HG03378 (cell line): Measurements from ENCODE around the gene ZNF12.
"Not testable (repeated sequence)": the region's sequence is repeated elsewhere in the genome, so short reads cannot be mapped to it uniquely, and the experiment has no call there.

Experiments
- ATAC-seq: cut with Tn5 transposase; IDR thresholded peaks from one replicate; pipeline ENCODE4 v1.9.1; 2021; ENCODE audit warnings: mild to moderate bottlenecking, moderate library complexity; ENCODE audit not compliant: unreplicated experiment

The ZNF12 gene

GRCh38 chr7:6700793-6701192 lies 6.0 kb downstream of the ZNF12 start:
- no peak for ATAC-seq

DNA sequence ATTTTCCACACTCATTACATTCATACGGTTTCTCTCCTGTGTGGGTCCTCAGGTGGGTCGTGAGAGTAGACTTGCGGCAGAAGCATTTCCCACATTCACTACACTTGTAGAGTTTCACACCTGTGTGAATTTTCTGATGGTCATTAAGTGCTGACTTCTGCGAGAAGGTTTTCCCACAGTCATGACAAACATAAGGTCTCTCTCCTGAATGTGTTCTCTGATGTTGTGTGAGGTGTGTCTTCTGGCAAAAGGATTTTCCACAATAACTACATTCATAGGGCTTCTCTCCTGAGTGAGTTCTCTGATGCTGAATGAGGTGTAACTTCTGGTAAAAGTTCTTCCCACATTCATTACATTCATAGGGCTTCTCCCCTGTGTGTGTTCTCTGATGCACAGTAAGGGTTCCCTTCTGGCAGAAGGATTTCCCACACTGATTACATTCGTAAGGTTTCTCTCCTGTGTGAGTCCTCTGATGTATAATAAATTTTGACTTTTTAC lies 15.1 kb downstream of the ZNF12 start:
- ATAC-seq, result no peak

- no peak for ATAC-seq
These were observed 15.6 kb downstream of the ZNF12 start for GRCh38 chr7:6691103-6691502.

GRCh38 chr7:6680146-6680545 lies 26.6 kb downstream of the ZNF12 start:
- no peak for ATAC-seq

GRCh38 chr7:6675807-6676405 lies 30.8 kb downstream of the ZNF12 start:
- no peak for ATAC-seq

GRCh38 chr7:6670851-6671250 lies 35.9 kb downstream of the ZNF12 start:
- not testable (repeated sequence) for ATAC-seq

DNA sequence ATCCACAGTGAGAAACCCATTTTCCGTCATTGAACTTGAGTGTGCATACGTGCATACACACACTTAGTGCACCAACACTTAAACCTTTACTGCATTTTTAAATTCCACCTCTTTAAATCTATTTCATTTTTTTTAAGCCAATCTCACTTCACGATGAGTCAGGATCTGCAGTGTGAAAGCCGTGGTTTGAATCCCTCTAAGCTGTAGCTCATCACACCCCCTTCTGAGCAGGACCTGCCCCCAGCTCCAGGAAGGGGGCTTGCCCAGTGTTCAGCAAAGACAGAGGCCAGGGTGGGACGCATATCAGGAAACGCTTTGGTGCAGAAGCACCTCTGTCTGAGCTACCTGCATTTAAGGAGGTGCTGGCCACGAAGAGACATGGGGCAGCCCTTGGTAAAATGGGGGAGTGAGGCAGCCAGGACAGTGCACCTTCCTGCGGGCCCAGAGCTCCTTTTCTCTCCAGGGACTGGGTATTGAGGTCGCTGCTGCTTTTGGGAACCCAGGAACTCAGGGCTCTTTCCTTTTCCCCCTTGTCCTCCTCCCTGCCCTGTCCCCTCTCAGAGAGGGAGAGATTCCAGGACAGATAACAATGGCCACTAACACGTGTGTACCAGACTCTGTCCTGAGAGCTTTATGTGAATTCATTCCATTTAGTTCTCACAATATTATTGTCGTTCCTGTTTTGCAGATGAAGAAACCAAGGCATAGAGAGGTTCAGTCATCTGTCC lies 48.0 kb downstream of the ZNF12 start:
- no peak for ATAC-seq

- no peak for ATAC-seq
These were observed 50.3 kb downstream of the ZNF12 start for GRCh38 chr7:6656413-6656812.

- no peak for ATAC-seq
These were observed 50.9 kb downstream of the ZNF12 start for GRCh38 chr7:6655636-6656385.

DNA sequence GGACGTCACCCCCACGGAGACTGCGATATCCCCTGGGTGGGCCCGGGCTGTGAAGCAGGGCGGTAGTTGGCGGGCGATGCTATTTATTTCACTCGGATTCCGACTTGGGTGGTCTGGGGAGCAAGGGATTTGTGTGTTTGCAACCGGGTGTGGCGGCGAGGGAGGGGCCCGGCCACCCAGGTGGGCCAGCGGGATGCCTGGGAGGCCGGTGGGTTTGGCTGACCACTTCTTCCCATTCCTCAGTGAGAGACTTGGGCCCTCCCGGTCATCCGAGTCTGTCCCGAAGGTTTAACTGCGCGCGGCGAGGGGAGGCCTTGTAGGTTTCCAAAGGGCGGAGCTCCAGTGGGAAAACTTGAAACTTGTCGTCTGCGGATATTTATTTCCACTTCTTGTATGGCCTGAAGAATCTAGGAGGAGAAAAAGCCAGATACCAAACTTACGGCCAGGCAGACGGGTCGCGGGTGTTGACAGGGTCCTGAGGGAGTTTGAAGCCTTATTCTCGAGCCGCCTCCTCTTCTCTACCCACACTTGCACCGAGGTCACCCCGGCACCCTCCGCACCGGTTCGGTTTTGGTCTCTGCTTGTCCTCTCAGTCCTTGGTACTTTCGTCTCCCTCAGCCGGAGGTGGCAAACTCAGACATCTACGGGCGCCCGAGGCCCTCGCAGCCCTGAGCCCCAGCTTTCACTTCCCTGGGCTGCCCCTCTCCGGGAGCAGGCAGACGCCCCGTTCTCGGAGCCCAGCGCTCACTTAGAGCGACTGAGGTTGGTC lies 51.7 kb downstream of the ZNF12 start:
- ATAC-seq, result no peak

- no peak for ATAC-seq
These were observed 52.5 kb downstream of the ZNF12 start for GRCh38 chr7:6654113-6654841.

- no peak for ATAC-seq
These were observed 53.4 kb downstream of the ZNF12 start for GRCh38 chr7:6653071-6654003.

DNA sequence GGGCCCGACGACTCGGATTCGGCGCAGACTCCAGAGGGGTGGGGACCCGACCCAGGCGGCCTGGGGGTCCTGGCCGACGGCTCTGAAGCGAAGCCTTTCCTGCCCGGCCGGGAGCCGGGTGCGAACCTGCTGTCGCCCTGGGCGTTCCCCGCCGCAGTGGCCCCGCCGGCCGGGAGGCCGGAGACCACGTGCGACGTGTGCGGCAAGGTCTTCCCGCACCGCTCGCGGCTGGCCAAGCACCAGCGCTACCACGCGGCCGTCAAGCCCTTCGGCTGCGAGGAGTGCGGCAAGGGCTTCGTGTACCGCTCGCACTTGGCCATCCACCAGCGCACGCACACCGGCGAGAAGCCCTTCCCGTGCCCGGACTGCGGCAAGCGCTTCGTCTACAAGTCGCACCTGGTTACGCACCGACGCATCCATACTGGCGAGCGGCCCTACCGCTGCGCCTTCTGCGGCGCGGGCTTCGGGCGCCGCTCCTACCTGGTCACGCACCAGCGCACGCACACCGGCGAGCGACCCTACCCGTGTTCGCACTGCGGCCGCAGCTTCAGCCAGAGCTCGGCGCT lies 54.2 kb downstream of the ZNF12 start:
- ATAC-seq, result no peak

- no peak for ATAC-seq
These were observed 54.8 kb downstream of the ZNF12 start for GRCh38 chr7:6651851-6652445.

DNA sequence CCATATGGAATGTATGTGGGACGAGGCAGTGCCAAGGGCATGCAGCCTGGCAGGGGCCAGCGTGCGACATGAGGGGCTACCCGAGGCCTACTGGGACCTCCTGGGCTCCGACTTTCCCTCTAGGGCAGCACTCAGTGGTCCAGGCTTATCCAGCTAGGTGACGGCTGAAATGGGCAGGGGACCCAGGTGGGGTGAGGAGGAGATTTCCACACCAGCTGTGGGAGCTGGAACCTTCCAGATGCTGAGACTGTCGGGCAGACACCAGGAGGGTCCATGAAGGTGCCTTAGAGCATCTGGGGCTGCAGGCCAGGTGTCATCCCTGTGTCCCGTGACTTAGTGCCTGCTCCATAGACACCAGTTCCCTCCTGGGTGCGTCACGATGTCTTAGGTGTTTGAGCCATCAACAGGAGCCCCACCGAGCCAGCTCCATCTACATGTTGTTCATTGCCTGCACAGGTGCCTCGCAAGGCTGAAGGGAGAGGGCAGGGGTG lies 56.2 kb downstream of the ZNF12 start:
- no peak for ATAC-seq

GRCh38 chr7:6650086-6650485 lies 56.7 kb downstream of the ZNF12 start:
- no peak for ATAC-seq

- ATAC-seq, result no peak
These were observed 57.3 kb downstream of the ZNF12 start for GRCh38 chr7:6649241-6649961.

GRCh38 chr7:6648815-6649104 lies 58.0 kb downstream of the ZNF12 start:
- ATAC-seq, result no peak
